GM21515 (cell line): Measurements from ENCODE around the gene ASCC1.

ENCODE experiments used
- ATAC-seq: cut with Tn5 transposase; IDR thresholded peaks from one replicate; pipeline ENCODE4 v1.9.1; 2021; ENCODE audit not compliant: unreplicated experiment

The ASCC1 gene

DNA sequence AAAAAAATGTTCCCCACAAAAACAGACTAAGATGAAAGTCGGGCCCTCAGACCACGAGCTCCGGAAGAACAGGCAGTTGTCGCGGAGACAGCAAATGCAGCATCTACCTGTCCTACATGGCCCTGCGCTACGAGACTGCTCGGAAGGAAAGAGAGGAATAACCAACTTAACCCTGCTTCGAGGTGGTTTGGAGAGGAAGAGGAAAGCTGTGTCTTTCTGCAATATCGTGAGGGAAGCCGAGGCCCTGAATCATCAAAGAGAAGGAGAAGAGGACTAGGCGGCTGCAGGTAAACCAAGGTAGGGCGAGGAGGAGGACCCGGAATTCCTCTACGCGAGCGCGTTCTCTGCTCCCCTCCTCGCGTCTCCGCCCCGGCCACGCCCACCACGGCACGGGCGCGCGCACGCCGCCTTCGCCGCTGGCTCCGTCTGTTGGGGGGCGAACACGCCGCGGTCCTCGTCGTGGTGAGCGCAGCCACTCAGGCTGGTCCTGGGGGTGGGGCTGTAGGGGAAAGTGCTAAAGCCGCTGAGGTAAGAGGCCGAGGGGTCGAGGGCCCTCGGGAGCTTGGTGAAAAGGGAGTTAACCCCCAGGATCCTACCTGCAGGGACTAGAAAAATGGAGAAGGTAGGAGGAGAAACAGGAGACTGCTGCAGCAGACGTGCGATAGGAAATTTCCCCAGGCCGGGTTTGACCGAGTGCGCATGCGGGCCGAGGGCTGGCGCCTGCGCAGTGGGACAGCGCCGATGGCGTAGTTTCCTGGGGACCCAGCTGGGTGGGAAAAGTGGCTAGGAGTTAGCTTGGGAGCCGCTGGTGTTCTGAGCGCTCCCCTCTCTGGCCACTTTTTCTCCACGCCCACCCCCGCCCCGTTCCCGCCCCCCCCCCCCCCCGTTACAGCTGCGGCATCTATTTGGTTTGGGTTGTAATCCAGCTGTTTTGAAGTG lies at the start of gene ASCC1, which contains the start of gene ANAPC16:
ASCC1 (minus strand) TSS at position 666 of the 939 bp plus-strand sequence. CDS start 2,978 bp downstream, outside the sequence.
ANAPC16 (plus strand) TSS at position 402 of the 939 bp plus-strand sequence. CDS start 7,903 bp downstream, outside the sequence.
- peak; percentile 74 for ATAC-seq

DNA sequence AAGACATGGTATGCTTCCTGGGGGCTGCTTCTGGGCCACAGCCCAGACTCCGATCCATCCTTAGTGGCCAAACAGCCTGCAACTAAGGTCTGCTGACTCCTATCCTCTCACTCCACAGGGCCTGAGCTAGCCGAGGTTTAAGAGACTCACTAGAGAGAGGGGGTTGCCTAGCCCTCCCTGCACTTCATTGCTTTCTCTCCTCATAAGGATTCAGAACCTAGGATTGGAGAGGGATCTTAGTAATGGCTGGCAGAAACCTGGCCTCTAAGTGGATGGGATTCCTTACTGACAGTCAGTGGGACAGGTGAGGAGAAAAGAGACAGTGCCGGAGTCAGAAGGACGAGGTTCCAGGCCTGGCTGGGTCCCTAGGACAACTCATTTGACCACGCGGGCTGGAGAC lies 49.4 kb upstream of the ASCC1 start:
- ATAC-seq, result no peak

DNA sequence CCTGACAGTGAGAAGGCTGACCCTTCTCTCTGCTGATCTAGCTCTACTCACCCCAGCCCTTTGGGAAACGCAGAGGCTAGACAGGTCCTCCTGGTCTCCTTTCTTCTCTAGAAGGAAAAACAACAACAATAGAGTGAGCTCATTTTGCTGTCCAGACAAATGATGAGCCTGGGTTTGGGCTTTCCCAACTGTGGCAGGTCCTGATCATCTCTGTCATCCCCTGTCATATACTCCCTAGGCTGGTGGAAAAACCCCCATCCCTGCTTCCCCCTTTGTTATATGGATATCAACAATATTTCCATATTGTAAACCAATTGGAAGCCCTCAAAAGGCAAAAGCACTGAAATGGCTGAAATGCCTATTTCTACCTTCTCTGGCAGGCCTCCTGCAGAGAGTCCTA lies 48.5 kb upstream of the ASCC1 start:
- ATAC-seq, result no peak

DNA sequence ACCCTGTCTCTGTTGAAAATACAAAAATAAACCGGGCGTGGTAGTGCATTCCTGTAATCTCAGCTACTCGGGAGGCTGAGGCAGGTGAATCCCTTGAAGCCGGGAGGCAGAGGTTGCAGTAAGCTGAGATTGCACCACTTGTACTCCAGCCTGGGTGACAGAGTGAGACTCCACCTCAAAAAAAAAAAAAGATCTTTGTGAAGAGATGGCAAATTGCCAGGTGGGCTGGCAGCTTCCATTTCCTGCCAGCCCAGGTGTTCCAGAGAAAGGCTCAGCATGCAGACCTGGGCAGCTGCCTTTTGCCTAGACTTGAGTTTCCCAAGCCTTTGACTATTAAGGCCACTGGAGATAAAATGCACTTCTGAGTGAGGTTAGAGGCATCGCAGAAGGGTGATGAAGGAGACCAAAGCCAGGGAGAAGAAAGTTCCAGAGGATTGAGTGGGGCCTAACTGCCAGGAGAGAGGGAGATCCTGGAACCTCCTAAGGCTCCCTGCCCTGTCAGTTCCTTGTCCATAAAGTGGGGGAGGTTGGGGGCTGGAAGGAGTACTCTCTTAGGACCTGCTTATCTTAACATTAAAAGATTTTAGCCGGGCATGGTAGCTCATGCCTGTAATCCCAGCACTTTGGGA lies 47.7 kb upstream of the ASCC1 start:
- ATAC-seq, result no peak

GRCh38 chr10:72261784-72262404 lies 45.8 kb upstream of the ASCC1 start:
- peak; percentile 2 for ATAC-seq

DNA sequence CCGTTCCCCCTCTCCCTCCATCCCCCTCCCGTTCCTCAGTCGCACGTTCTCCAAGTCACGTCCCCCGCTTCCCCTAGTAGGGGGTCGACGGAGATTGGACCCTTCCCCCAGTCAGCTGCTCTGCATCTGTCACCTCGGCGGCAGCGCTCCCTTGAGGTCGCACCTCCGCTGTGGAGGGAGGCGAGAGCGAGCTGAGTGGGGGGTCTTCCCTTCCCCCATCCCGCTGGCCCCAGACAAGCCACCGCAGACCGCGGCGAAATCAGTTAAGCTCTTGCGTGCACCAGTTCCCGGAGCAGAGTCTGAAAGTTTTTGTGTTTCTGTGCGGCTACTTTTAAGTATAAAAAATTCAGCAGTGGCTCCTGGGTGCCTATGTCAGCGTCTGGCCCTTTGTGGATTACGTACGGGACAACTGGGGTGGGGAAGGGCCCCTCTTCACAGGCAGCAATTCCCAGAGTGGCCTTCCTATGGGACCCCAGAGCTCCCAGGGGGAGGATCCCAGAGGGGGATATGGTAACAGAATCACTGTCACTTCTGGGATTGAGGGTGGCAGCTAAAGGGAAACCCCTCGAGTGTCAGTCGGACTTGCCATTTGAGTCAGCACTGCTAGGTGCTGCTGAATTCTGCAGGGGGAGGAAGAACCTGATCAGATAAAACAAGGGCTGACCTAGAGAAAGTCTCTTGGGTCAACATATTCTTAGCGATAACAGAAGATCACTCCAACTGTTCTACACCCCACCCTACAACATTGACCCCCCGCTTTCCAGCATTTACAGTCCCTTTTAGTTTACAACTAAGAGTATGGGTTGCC lies 45.1 kb upstream of the ASCC1 start:
- ATAC-seq, result peak; percentile 41

DNA sequence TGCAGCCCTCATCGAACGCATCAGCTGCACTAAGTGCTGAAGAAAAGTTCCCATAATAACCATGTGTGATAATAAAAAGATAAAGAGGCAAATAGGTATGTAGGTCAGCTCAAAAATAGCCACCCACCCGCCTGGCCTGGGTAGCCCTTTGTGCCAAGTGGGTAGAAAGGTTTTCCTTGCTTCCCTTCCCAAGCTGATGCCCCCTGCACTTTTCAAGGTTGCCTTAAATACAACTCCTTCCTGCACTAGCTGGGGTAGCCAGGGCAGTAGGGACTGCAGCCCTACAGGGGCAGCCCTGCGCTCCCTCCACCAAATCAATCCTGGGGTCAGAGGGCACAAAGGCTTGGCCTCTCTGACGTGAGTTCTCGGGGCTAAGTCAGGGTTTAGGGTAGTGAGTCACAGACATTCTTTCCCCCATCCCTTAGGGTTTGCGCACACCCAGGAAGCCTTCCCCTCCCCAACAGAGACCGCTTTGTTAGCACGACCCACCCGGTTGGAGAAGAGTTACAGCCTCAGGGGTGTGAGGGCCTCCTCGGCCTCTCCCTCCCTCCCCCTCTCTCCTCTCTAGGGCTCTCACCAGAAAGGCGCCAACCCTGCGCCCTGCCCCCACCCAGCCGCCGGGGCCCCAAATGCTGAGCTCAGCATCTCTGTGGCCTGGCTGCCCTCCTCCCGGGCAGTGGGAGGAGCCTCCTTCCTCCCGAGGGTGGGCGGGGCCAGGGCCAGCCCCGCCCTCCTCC lies 44.3 kb upstream of the ASCC1 start:
- peak; percentile 53 for ATAC-seq

DNA sequence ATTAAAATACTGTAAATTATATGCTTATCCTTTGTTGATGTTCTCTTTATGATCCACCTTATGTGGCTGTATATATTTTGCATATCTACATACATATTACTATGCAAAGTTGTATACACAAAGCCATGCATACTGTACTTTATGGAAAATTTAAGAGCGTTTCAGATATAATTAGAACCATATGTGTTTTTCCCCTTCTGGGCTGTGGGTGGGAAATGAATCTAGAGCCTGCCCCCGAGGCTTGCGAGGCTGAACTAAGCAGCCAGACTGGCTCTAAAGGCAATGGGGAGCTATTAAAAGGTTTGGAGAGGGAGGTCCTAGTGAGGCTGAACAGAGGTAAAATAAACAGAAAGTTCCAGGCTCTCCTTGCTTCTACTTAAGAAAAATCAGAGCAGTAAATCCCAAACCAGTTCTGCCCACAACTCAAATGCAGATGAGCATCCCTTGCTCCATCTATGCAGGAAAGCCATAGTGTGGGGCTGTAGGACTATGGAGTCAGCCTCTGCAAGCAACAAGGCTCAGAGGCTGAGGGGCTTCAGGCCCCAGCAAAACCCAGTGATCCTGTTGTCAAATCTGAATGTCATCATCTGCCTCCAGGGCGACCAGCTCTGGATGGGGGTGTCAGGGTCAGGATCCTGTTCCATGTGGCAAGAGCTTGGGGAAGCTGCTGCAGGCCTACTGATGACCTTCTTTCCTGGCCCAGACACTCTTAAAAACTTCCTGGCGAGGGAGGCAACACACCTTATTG lies 43.6 kb upstream of the ASCC1 start:
- no peak for ATAC-seq

GRCh38 chr10:72258617-72259016 lies 42.5 kb upstream of the ASCC1 start:
- ATAC-seq, result no peak

DNA sequence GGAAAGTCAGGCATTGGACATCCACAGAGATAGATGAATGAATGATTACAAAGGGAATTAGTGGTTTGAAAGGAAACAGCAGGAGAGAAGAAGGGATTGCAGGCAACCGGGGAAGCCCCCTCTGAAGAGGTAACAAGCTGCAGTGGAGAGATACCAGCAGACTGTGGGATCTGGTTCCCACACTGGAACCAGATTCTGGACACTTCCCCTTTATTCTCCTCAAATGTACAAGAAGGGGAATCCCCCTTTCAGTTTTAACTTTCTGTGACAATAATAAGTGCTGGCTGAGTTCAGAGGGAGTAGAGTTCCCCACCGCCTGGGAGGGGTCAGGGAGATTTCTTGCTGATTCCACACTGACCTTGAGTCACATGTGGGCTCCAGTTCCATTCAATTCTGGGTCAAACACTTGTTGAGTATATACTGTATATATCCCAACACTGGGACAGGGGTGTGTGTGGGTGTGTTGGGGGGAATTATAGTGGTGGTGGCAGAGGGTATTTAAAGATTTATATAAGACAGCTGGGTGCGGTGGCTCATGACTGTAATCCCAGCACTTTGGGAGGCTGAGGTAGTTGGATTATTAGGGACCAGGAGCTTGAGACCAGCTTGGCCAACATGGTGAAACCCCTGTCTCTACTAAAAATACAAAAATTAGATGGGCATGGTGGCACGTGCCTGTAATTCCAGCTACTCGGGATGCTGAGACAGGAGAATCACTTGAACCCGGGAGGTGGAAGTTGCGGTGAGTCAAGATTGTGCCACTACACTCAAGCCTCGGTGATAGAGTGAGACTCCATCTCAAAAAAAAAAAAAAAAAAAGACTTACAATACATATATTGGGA lies 41.2 kb upstream of the ASCC1 start:
- ATAC-seq, result peak; percentile 36

GRCh38 chr10:72255977-72256729 lies 40.1 kb upstream of the ASCC1 start:
- no peak for ATAC-seq

DNA sequence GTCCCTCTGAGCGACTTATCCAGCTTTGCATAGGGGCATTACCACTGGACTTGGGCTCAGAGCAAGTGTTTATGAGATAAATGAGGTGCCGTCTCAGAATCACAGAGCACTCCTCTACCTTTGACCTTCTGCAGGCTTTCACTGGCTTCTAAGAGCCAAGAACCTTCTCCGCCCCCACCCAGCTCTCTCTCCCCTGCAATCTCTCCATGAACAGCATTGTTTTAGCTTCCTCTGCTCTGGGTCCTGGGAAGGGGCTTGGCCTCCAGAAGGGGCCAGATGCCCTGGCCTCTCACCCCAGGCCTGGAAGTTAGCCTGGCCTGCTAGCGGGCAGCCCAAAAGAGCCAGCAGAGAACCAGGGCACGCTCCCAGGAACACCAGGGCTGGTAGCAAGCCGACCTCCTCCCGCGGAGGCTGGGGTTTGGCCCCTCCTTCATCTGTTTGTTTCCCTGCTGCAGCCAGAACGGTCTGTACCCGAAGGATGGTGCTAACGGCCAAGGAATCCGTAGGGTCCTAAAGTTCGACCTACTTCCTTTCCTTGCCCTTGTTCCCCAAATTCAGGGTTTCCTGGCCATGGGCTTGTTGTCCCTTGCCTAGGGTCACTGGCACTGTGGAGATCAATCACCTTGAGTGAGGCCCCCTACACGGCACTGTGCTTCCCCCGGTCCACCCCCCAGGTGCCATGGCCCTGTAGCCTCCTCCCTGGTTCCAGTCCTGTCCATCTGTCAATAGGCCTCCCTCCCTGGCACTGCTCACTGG lies 38.9 kb upstream of the ASCC1 start:
- no peak for ATAC-seq

GRCh38 chr10:72253578-72253977 lies 37.5 kb upstream of the ASCC1 start:
- ATAC-seq, result no peak

GRCh38 chr10:72252972-72253371 lies 36.9 kb upstream of the ASCC1 start:
- no peak for ATAC-seq

DNA sequence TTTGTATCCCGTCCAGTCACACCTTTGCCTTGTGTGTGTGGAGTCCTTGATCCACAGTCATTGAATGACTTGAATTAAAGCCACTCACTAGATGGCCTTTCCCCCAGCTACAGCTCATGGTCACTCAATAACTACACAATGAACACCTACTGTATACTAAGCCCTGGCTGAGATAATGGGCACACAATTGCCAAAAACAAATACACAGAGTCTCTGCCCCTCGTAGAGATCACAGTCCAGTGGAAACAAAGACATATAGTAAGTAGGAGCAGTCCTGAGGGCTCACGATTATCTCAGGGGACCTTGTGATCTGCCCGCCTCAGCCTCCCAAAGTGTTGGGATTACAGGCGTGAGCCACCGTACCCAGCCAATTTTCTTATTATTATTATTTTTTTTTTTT lies 35.6 kb upstream of the ASCC1 start:
- no peak for ATAC-seq

GRCh38 chr10:72250666-72251065 lies 34.6 kb upstream of the ASCC1 start:
- no peak for ATAC-seq
